HG02798 (cell line): ENCODE results near the gene FIGLA.
"Not testable (repeated sequence)": the region's sequence is repeated elsewhere in the genome, so short reads cannot be mapped to it uniquely, and the experiment has no call there.

Source experiments
- ATAC-seq: cut with Tn5 transposase; IDR thresholded peaks from one replicate; pipeline ENCODE4 v1.9.1; 2021; ENCODE audit warnings: mild to moderate bottlenecking; ENCODE audit not compliant: unreplicated experiment, poor library complexity

Gene FIGLA

DNA sequence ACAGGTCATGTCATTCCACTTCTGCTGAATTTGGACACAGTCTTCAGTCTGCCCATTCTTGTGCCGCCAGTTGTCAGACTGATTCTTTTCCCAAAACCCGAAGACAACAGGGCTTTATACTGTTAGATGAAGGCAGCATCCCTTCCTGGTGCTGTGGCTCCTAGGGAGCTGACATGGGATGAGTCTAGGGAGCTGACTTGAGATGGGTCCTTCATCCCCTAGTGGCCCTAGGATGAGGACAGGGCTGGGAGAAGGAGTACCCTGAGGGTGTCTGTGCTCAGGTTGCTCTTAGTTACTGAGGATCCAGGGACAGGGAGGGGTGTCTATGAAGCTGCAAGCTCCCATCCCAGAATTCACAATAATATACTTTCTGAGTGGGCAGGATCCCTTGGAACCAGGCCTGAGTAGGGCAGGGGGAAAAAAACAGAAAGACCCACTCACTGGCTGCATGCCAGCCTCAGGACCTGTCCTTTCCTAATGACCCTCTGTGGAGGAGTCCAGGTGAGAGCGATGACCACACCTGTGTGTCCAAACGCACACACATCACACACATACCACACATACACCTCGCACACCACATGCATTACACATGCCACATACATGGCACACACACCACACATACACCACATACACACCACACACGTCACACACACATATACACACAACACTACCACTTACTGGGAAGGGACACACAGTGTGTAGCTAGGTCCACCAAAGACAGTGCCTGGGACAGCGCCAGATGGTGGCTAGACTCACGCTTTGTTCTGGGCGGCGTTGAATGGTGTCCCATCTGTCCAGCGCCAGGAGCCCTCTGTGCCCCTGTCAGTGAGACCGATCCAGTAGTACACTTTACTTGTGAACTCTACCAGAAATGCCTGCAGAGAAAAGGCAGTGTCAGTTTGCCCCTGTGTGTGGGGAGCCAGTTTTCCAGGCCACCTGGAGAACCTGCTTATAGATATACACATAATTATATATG is 18.8 kb upstream of the FIGLA start:
- ATAC-seq = no peak

DNA sequence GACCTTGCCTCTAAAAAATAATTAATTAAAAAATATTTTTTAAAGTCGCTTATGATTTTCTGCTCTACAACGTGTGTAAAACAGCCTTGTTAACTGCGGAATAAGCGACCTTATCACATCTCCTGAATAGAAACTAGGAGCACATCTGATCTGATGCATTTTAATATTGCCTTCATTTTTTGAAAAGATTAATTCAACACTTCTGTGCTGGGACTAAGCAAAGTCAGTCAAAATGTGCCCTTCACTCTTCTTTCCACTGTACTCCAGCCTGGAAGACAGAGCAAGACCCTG is 17.3 kb upstream of the FIGLA start:
- ATAC-seq = no peak

DNA sequence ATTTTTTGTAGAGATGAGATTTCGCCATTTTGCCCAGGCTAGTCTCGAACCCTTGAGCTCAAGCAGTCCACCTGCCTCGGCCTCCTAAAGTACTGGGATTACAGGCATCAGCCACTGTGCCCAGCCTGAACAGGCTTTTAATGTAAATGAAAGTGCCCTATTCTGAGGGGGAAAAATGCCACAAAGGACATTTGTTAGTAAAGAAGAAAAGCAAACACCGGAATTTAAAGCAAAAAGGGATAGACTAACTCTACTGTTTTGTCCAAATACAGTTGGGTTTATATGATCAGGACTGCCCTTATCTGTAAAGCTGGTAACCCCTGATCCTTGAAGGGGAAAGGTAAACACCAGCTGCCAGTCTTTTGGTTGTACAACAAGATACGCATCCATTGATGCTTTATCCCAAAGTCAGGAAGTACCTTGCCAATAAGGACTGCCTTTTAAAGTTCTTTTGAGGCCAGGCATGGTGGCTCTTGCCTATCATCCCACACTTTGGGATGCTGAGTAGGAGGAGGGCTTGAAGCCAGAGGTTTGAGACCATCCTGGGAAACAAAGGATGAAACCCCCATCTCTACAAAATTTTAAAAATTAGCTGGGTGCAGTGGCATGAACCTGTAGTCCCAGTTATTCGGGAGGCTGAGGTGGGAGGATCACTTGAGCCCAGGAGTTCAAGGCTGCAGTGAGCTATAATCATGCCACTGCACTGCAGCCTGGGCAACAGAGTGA is 16.8 kb upstream of the FIGLA start:
- ATAC-seq = no peak

DNA sequence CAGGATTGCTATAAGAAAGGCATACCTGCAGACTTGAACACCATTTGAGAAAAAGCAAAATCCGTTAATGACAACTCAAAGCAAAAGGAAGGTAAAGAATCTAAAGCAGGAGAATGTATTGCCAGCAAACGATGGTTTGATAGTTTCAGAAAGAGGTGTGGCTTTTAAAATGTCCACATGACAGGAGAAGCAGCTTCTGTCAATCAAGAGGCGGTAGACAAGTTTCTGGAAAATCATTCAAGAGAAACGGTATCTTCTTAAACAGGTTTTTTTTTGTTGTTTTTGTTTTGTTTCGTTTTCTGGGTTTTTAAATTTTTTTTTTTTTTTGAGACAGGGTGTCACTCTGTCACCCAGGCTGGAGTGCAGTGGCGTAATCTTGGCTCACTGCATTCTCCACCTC is 16.2 kb upstream of the FIGLA start:
- no peak for ATAC-seq

DNA sequence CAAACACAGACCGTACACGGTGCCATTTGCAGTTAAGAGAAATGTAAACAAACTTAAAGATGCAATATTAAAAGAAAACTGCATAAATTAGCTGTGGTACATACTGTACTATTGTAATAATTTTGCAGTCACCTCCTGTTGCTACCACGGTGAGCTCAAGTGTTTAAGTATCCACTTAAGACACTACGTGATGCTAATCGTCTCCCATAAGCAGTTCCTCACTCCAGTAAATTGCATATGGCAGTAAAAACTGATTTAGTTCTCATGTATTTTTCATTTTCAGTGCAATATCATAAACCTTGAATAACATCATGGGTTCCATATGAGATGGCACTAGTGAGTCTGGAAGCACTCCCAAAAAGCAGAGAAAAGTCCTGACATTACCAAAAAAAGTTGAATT is 15.6 kb upstream of the FIGLA start:
- ATAC-seq = no peak

DNA sequence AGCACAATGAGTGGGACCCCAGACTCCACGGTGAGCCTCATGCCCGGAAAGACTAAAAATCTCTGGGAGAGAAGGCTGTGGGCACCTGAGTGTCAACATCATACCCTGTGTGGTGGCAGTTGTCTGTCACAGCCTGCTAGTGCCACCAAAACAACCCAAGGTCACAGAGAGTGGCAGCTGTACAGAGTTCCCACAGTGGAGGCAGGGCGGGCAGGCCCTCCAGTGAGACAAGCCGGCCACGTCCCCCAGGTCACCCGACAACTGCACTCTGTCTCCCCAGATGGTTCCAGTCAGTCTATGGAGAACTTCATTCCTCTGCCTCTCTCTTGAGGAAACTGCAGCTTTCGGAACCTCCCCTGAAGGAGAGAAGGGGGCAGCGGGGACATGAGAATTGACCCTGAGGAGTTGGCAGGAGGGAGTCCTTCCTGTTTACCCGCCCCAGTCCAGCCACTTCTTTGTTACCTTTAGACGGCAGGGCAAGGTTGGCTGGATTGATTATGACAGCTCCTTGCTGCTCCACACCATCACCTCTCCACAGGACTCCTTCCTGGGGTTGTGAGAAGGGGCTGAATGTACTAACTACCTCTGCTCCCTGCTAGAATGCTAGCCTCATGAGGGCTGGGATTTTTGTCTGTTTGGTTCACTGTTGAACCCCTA is 11.3 kb upstream of the FIGLA start:
- no peak for ATAC-seq

DNA sequence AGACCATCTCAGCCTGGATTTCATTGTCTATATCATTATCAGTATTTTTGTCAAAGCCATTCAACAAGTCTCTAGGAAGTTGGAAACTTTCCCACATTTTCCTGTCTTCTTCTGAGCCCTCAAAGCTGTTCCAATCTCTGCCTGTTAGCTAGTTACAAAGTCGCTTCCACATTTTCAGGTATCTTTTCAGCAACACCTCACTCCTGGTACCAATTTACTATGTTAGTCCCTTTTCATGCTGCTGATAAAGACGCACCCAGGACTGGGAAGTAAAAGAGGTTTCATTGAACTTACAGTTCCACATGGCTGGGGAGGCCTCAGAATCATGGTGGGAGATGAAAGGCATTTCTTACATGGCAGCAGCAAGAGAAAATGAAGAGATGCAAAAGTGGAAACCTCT is 9.3 kb upstream of the FIGLA start:
- ATAC-seq = no peak

DNA sequence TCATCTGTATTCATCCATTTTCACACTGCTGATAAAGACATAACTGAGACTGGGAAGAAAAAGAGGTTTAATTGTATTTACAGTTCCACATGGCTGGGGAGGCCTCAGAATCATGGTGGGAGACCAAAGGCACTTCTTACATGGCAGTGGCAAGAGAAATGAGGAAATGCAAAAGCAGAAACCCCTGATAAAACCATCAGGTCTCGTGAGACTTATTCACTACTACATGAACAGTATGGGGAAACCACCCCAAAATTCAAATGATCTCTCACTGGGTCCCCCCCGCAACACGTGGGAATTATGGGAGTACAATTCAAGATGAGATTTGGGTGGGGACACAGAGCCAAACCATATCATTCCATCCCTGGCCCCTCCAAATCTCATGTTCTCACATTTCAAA is 7.6 kb upstream of the FIGLA start:
- not testable (repeated sequence) for ATAC-seq

DNA sequence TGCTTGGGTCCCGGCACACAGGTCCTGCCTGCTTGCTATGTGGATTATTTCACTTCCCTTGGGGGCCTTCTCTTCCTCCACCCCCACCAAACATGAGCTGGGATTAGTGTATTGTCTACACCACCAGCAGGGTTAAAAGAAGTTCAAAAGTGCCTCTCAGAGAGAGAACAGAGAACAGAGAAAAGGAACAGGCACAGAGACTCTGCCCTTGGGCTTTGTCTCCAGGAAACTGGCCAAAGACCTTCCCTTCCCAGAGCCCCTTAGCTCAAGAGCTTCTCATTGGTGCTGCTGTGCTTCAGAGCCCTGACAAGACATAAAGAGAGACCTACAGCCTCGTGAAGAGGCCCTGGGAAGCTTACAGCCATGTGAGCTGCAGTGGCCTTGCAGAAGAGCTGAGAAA is 7.1 kb upstream of the FIGLA start:
- ATAC-seq = no peak

DNA sequence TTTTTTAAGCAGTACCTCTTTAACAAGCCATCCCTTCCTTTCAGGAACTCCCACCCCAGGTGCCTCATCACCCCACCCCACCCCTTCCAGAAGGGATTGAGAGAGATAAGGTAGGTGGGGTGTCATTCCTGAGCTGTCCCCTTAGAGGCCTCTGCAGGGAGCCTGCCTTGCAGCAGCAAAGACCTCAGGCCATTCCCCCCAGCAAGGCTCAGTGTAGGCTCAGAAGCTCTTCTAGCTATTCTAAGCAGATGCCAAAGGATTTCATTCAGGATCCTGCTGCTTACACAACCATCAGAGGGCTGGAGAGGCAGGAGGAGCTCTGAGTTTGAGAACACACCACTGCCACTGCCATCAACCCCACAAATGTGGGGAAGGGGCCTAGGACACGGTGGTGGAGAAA is 5.8 kb upstream of the FIGLA start:
- ATAC-seq = no peak

DNA sequence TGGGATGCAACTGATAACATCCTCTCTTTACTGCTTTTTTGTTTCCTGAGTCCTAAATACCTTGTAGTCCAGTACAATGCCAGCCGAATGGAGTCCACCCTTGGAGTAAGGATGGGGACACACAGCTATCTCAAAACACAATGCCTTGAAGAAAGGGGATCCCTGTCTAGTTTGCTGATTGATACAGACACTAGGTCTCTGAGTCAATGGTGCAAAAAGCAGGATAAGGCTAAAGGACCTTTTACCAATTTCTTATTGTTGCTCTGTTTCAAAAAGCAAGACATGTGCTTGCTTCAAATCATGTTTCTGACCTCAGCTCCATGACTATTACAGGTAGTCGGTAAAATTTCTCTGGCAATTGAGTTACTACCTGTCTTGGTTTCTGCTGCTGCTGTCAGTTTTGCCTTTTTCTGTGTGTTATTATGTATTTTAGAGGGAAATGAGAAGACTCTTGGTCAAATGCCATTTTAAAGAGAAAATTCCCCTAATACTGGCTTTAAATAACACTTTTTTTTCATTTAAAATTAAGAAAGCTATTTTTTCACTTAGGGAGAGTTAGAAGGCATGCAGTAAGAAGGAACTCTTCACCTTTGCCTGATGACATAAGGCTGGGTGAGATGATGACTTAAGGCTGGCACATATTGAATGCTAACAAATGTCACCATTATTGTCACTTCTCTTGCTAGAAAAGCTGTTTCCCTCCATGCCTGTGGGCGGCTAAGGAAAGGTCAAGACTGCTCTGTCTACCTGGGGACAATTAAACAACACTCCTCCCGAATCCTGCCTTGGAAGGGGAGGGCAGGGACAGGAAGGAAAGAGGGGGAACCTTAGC is 4.9 kb upstream of the FIGLA start:
- ATAC-seq = no peak

DNA sequence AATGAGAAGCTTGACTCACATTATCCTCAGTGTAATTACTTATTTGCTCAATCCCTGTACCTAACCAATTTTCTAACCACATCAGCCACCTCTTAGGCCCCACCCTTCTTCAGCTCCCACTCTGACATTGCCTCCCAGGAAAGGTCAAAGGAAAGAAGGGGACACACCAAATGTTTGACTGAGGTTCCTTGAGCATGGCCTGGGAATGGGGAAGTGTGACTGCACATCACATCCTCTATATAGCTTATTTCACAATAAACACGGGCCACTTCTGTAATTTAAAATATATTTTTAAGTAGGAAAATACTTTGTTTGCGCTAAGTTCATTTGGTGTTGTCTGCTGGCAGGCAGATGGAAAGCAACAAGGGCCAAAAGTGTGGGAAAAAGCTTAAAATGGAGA is 3.0 kb upstream of the FIGLA start:
- ATAC-seq = no peak

DNA sequence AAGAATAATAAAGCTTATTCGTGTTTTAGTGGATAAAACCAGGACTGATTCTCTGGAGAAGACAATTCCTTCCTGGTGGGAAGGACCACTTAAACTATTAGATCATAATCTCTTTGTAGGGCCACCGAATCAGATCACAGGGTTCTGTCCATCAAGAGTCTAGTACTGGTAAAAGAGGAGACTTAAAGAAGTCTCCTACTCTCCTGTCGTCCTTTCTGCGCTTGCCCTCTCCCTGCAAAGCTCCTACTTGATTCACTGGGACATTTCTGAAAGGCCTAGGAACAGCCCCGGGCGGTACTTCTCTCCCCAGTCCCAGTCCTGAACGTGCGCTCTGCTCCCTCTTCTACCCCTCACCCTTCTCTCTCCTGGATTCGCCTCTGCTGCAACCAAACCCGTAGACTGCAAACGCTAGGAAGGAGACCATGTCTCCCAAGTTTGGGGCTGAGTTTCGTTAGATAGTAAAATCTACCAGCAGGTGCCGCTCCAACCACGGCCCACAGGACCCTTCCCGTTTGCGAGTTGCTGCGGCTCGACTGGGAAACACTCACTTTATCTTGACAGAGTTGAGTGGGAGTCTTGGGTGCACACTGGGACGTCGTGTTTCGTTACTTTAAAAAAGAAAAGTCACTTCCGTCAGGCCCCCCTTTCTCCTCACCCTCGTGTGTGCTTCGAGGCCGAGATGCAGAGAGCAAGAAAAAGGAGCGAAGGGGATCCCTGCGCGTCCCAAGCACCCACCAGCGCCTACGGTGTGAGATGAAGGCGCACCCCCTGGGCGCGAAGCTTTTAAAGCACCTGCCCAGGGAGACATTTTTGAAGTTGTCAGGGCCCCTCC is 923 bp downstream of the FIGLA start:
- ATAC-seq = no peak

DNA sequence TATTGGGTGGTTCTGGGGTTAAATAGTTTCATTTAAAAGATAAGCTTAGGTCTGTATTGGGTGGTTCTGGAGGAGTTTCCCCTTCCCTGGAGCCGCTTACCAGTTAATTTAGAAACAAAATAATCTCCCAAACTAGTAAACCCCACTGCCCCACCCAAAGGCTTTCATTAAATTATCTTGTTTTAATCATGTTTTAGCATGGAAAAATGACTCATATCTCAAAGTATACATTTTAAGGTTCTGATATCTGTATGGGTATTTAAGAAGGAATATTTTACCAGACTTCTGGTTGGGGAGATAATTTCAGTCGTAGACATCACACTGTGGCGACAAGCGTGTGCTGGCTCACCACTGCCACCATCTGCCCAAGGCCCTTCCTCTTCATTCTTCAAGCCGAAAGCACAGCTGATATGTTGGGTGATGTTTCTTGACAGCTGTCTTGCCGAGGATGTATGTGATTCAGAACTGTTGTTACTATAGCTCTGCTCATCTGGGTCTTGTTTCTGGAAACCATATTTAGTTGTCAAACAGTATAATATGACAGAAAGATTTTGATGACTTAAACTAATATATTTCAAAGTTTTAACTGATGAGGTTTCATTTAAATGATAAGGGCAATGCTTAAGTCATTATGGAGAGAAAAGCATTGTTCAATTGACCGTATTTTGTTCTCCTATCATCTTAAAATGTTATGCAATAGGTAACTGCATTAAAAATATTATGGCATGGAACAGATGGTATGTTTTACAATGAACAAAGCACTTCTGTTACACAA is 5.1 kb downstream of the FIGLA start:
- ATAC-seq = no peak

DNA sequence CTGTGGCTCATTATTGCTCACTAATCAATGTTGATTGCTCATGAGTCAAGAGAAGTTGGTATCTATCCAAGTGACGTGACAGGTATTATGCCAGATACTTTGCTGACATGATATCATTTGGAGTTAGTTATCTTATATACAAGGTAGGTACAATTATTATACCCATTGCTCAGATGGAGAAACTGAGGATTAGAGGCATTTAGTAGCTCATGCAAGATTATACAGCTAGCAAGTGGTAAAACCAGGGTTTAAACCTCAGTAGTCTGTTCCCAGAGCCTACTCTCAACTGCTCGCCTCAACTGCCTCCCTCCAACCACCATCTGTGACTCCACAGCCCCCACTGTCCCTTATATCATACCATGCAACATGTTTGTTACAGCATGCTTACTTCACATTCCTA is 6.1 kb downstream of the FIGLA start:
- no peak for ATAC-seq

DNA sequence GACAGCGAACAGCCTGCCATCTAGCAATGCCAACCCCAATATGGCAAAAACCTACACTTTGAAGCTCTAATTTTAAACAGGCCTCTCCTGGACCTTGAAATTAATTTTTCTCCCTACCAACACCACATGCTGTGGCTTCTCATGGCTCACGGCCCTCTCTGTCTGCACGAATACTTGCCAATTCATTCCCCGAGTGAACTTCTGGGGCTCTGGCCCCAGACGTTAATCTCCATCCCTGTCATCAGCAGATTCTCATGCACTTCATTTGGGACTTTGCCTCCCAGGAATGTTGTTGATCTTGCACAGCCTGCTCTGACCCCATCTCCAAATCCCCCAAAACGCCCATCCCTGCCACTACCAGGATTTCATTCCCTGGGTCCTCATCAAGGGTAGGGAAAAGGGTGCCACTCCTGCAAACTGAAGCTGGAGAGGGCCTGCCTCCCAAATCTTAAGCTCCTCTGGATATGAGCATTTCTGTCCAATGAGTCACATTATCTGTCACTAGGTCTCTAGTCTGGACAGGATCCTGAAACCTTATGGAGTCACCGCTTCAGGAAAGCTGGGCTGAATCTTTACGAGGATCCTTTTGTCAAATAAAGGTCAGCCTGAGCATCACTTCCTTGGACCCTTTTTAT is 10.4 kb downstream of the FIGLA start:
- no peak for ATAC-seq

DNA sequence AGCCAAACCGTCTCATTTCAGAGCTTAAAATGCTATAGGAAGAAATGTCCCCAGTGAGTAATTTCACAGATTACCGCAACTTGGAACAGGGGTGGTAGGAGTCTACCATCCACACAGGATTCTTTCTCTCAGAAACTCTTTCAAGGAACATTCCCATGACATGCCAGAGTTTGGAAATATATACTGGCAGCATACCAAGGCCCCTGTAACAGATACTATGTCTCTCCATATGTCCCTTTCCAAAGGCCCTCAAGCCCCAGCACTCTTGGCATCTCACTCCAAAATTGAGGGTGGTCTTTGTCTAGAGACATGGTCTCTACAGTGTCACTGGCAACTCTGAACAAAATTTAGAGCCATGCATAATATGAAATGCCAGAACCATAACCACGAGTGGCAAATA is 11.0 kb downstream of the FIGLA start:
- ATAC-seq = no peak

DNA sequence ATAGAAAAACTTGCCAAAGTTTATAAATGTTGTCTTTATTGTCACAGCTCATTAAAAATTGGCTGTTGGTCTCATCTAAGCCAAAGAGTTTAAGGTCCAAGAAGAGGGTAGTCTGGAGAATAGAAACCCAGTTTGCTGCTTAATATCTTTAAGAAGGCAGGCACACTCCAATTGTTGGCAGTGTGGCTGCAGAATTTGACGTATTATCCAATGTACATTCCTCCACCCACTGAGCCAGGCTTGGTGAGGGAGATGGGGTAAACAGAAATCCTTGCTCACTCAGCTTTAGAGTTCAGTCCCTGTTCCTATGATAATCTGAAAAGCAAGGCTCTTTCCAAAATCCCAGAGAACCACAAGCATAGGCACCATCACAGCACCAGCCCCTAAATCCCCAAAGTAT is 11.8 kb downstream of the FIGLA start:
- no peak for ATAC-seq
